Gastroesophageal sphincter (tissue), 4 donors: ENCODE measurements around the gene MGST3. TPM values are rescaled to one million over a fixed set of nuclear protein-coding genes. Genes with fewer than 3 reads are reported as not detected.
A peak's percentile ranks its signal among the peaks of the same experiment; 100 is the strongest.

Experiments
- ATAC-seq: fragments of 150-250 bp; one replicate; pipeline ENCODE4 v1.9.1; 2016; ENCODE audit warnings: mild to moderate bottlenecking, moderate library complexity
- H3K27ac ChIP-seq, 4 donors: fragments of 200-600 bp; sonication (generic) in 3 of 4; 1 replicate in 3 of 4; 2 replicates in 1 of 4; pipeline ENCODE4 v1.5.1; 2016 to 2019
- H3K27me3 ChIP-seq: fragments of 200-600 bp; sonication (generic); one replicate; pipeline ENCODE4 v1.5.1; 2019
- H3K36me3 ChIP-seq, 2 donors: fragments of 200-600 bp; sonication (generic); one replicate each; pipeline ENCODE4 v1.5.1; 2019; ENCODE audit warnings: control low read depth in 1 of 2
- H3K4me1 ChIP-seq, 3 donors: fragments of 200-600 bp; sonication (generic); 1 replicate in 2 of 3; 2 replicates in 1 of 3; pipeline ENCODE4 v1.5.1; 2016 to 2019; ENCODE audit warnings: control low read depth in 2 of 3
- H3K4me3 ChIP-seq, 2 donors: fragments of 200-600 bp; sonication (generic); one replicate each; pipeline ENCODE4 v1.5.1; 2019; ENCODE audit warnings: mild to moderate bottlenecking in 1 of 2, moderate library complexity in 1 of 2
- H3K9me3 ChIP-seq, 3 donors: fragments of 200-600 bp; sonication (generic); one replicate each; pipeline ENCODE4 v1.5.1; 2017 to 2019; ENCODE audit warnings: control low read depth in 2 of 3
- EP300 ChIP-seq: sonication (generic); formaldehyde crosslinking; IDR thresholded peaks from one replicate; pipeline ENCODE4 v1.6.1; 2017; ENCODE audit warnings: antibody characterized with exemption, mild to moderate bottlenecking
- POLR2A ChIP-seq, 2 donors: fragments of 450-650 bp; IDR thresholded peaks; one replicate each; pipeline ENCODE4 v1.6.1; 2017; ENCODE audit warnings: antibody characterized with exemption in 2 of 2, mild to moderate bottlenecking in 2 of 2, moderate library complexity in 1 of 2
- POLR2AphosphoS5 ChIP-seq: sonication (generic); formaldehyde crosslinking; IDR thresholded peaks from one replicate; pipeline ENCODE4 v1.6.1; 2017; ENCODE audit warnings: antibody characterized with exemption
- WGBS, 2 donors: methylation state at CpG; one replicate each; pipeline ENCODE4 v1.1.5; 2018; ENCODE audit warnings: low coverage in 1 of 2; 5-methylcytosine and 5-hydroxymethylcytosine counted together
- total RNA-seq, 4 donors: library from RNA; depleted of rRNA; stranded (reverse); fragments of >200 nt; gene quantifications; one replicate each; pipeline ENCODE4 v1.1.0, GENCODE V29; 2016
- TF ChIP-seq, protein P1 (sequence below), 4 experiments: fragments of 200-600 bp in 2 of 4; fragments of 450-650 bp in 2 of 4; sonication (generic) in 1 of 4; IDR thresholded peaks; one replicate each; pipeline ENCODE4 v1.5.1; 2017 to 2019; ENCODE audit warnings: antibody characterized with exemption in 4 of 4, mild to moderate bottlenecking in 2 of 4, moderate library complexity in 2 of 4

Gene MGST3
- total RNA-seq, 4 donors from 2014 or later, result 190 to 236 (median 230) TPM

DNA sequence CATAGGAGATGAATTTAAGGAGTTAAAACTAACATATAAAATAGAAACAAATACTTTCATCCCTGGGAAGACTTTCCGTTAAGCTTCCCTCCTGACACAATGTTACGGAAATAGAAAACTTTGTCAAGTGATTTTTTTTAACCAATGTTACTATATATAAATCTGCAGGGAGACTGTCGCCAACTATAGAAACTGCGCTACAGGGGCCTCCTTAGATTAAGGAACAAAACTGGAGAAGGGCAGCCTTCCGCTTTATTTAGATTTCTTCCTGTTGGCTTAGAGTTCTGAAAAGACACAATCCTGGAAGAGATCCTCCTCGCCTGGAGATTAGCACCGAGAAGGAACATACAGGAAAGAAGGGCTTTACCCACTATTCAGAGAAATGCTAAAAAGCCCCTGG lies 1.5 kb downstream of the MGST3 start:
- 6 to 8% methylated on average over 6 to 7 of the region's 7 CpGs for WGBS, 2 donors
- Histone ChIP-seq H3K27me3 (no peaks in the 10 kb centered on the region), H3K4me3 (peak overlapping the region; percentile 67 to 77), H3K4me1 (peaks cover 8 to 64% (median 27%) of the 10 kb centered on the region in 3 donors), H3K9me3 (no peaks in the 10 kb centered on the region), H3K27ac (peak overlapping the region; percentile 64 to 98 (median 92)), H3K36me3 (no peaks in the 10 kb centered on the region)
- TF ChIP-seq POLR2A (IDR thresholded peaks at IDR 0.05), result no peak
- TF ChIP-seq, protein P1, sequence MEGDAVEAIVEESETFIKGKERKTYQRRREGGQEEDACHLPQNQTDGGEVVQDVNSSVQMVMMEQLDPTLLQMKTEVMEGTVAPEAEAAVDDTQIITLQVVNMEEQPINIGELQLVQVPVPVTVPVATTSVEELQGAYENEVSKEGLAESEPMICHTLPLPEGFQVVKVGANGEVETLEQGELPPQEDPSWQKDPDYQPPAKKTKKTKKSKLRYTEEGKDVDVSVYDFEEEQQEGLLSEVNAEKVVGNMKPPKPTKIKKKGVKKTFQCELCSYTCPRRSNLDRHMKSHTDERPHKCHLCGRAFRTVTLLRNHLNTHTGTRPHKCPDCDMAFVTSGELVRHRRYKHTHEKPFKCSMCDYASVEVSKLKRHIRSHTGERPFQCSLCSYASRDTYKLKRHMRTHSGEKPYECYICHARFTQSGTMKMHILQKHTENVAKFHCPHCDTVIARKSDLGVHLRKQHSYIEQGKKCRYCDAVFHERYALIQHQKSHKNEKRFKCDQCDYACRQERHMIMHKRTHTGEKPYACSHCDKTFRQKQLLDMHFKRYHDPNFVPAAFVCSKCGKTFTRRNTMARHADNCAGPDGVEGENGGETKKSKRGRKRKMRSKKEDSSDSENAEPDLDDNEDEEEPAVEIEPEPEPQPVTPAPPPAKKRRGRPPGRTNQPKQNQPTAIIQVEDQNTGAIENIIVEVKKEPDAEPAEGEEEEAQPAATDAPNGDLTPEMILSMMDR (IDR thresholded peaks at IDR 0.05), result no peak
- no peak for TF ChIP-seq POLR2AphosphoS5
- no peak for TF ChIP-seq EP300
- ATAC-seq, result no peak

DNA sequence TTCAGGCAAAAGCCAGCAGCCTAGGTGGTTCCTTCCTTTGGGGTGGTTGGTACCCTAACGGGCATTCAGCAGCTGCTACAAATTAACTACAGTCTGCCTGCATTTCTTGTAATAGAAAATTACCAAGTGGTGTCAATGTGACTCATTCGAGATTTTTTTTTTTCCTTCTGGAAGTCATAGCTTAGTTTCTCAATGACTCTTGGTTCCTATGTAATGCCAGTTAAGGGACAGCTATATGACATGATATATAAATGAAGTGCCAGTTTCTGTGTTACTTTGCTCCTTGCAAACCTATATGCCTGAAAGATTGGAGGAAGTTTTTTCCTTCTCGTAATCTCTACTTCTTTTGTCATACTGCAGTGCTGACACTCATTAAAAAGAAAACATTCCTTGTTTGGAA lies 2.6 kb downstream of the MGST3 start:
- ATAC-seq, result no peak

DNA sequence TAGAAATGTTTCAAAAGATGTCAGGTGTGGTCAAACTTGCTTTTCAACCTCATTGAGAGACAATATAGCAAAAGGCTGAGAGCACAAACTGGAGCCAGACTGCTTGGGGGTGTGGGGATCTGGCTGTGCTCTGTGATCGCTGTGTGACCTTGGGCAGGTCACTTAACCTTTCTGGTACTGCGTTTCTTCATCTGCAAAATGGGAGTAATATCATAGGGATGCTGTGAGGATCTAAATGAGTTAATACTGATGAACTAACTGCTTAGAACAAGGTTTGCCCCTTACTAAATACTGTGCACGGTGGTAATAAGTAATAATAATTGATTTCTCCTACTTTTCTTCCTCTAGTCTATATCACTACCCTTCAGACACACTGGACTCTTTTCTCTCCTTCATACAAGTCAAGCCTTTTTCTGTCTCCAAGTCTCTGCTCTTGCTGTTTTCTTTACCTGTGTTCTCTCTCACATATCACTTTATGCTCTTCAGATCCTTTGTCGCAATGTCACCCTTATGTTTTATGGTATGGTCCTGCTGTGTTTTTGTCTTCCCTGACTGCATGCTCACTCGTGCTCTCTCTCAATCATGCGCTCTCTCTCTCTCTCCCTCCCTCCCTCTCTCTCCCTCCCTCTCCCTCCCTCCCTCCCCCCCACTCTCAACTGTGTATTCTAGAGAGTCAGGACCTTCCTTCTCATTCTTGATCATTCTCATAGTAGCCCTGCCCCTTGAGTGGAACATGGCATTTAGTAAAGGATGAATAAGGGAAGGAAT lies 3.3 kb downstream of the MGST3 start:
- no peak for ATAC-seq
- TF ChIP-seq POLR2A (IDR thresholded peaks at IDR 0.05) (no peak), POLR2AphosphoS5 (no peak), EP300 (no peak)
- TF ChIP-seq, protein P1 (IDR thresholded peaks at IDR 0.05), result no peak
- H3K27me3 ChIP-seq, result no peaks in the 10 kb centered on the region
- H3K9me3 ChIP-seq, result no peaks in the 10 kb centered on the region
- H3K4me1 ChIP-seq, result peaks cover 10 to 83% (median 27%) of the 10 kb centered on the region in 3 donors
- 54 to 71% methylated on average over 5 to 6 of the region's 6 CpGs for WGBS, 2 donors
- H3K36me3 ChIP-seq, result peaks cover 0 to 5% of the 10 kb centered on the region in 2 donors
- peak overlapping the region in 2 of 4 donors; percentile 12 to 30 for H3K27ac ChIP-seq
- H3K4me3 ChIP-seq, result no peak overlapping the region

More for the DNA sequence above, 2.6 kb downstream of the MGST3 start:
- H3K27ac ChIP-seq, result no peak overlapping the region
- H3K9me3 ChIP-seq, result no peaks in the 10 kb centered on the region
- no peaks in the 10 kb centered on the region for H3K36me3 ChIP-seq
- peaks cover 10 to 75% (median 27%) of the 10 kb centered on the region in 3 donors for H3K4me1 ChIP-seq
- H3K4me3 ChIP-seq, result no peak overlapping the region
- no peaks in the 10 kb centered on the region for H3K27me3 ChIP-seq
- 36 to 39% methylated on average over 3 of the region's 3 CpGs for WGBS, 2 donors
- TF ChIP-seq POLR2A (IDR thresholded peaks at IDR 0.05) (no peak), EP300 (no peak), POLR2AphosphoS5 (no peak)
- TF ChIP-seq, protein P1 (IDR thresholded peaks at IDR 0.05), result no peak

DNA sequence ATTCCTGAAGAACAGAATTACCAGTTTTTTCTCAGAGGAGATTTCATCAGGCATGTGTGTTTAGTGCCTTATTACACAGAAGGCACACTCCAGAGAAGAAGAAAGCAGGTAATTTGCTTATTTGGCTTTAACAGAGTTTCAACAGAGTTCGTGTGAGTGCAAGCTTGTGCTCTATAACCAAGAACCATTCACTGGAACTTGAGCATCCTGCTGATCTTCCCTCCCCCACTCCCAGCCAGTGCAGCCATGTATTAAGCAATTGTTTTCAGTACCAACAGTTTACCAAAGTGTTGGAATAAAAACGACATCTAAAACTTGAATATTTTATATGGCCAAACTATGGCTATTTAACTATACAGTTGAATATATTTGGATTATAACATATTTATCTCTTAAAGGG lies 4.3 kb downstream of the MGST3 start:
- Histone ChIP-seq H3K36me3 (peaks cover 0 to 9% of the 10 kb centered on the region in 2 donors), H3K9me3 (no peaks in the 10 kb centered on the region), H3K4me3 (no peak overlapping the region), H3K27ac (peak overlapping the region in 2 of 4 donors; percentile 12 to 30), H3K4me1 (peaks cover 10 to 86% (median 27%) of the 10 kb centered on the region in 3 donors), H3K27me3 (no peaks in the 10 kb centered on the region)
- ATAC-seq, result no peak
- 52 to 61% methylated on average over 2 of the region's 2 CpGs for WGBS, 2 donors
- TF ChIP-seq EP300 (no peak), POLR2AphosphoS5 (no peak), POLR2A (IDR thresholded peaks at IDR 0.05) (no peak)
- TF ChIP-seq, protein P1 (IDR thresholded peaks at IDR 0.05), result no peak

DNA sequence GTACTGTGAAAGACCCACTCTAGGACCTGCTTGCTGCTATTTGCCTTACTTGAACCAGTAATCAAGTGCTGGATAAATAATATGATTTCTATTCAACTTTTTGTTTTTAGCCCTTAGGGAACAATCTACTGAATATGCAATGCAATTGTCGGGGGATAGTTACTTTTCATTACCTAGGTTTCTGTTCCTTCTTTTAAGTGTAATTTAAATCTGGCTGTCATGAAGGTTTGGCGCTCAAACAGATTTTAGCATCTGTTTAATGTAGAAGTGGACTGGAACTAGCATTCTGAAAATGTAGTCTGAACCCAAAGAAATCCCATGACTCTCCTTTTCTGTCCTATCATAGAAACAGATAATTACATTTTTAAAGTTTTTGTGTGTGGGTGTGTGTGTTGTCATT lies 4.8 kb downstream of the MGST3 start:
- TF ChIP-seq, protein P1 (IDR thresholded peaks at IDR 0.05), result no peak
- TF ChIP-seq POLR2AphosphoS5 (no peak), EP300 (no peak), POLR2A (IDR thresholded peaks at IDR 0.05) (no peak)
- H3K4me3 ChIP-seq, result no peak overlapping the region
- H3K27me3 ChIP-seq, result no peaks in the 10 kb centered on the region
- peak overlapping the region in 1 of 4 donors; percentile 67 for H3K27ac ChIP-seq
- H3K4me1 ChIP-seq, result peaks cover 10 to 91% (median 27%) of the 10 kb centered on the region in 3 donors
- H3K36me3 ChIP-seq, result peaks cover 0 to 9% of the 10 kb centered on the region in 2 donors
- WGBS, 2 donors, result 50 to 61% methylated on average over 2 of the region's 2 CpGs
- H3K9me3 ChIP-seq, result no peaks in the 10 kb centered on the region
- ATAC-seq, result no peak
